Left renal cortex interstitium (tissue), 4 donors: ENCODE results near the gene IL1RAP. TPM values are rescaled to one million over a fixed set of nuclear protein-coding genes. Genes with fewer than 3 reads are reported as not detected.
"Not testable (repeated sequence)": the region's sequence is repeated elsewhere in the genome, so short reads cannot be mapped to it uniquely, and the experiment has no call there.

Experiments used
- DNase-seq, 4 donors: peaks; one replicate each; pipeline ENCODE4 v3.0.0-alpha.2; 2013; ENCODE audit warnings: low read depth in 4 of 4, low spot score in 2 of 4, missing footprints in 1 of 4
- polyA plus RNA-seq, 4 donors: library from polyadenylated mRNA; unstranded; fragments of 120-200 nt; gene quantifications; one replicate each; pipeline ENCODE4 v1.2.1, GENCODE V29; 2013; ENCODE audit not compliant: insufficient read length in 4 of 4

IL1RAP gene
- polyA plus RNA-seq, 4 donors, result 14.4 to 30.6 (median 20.9) TPM

- no peak for DNase-seq
These were observed 8.4 kb upstream of the IL1RAP start for GRCh38 chr3:190505381-190506003.

GRCh38 chr3:190506271-190506670 is 7.6 kb upstream of the IL1RAP start:
- DNase-seq, result no peak

GRCh38 chr3:190512666-190513065 is 1.2 kb upstream of the IL1RAP start:
- no peak for DNase-seq

GRCh38 chr3:190514413-190515153 is 698 bp downstream of the IL1RAP start:
- peak in 1 of 4 donors; percentile 28 for DNase-seq

GRCh38 chr3:190516416-190516815 is 2.5 kb downstream of the IL1RAP start:
- DNase-seq, result no peak

- no peak for DNase-seq
These were observed 3.8 kb downstream of the IL1RAP start for GRCh38 chr3:190517687-190518086.

- DNase-seq, result not testable (repeated sequence)
These were observed 4.6 kb downstream of the IL1RAP start for GRCh38 chr3:190518531-190518930.

- DNase-seq, result no peak
These were observed 6.0 kb downstream of the IL1RAP start for GRCh38 chr3:190519886-190520285.

- no peak for DNase-seq
These were observed 8.1 kb downstream of the IL1RAP start for GRCh38 chr3:190521998-190522397.

- DNase-seq, result no peak
These were observed 8.8 kb downstream of the IL1RAP start for GRCh38 chr3:190522621-190523222.

GRCh38 chr3:190524942-190525341 is 11.1 kb downstream of the IL1RAP start:
- DNase-seq, result no peak

GRCh38 chr3:190525634-190526033 is 11.7 kb downstream of the IL1RAP start:
- no peak for DNase-seq

- no peak for DNase-seq
These were observed 13.2 kb downstream of the IL1RAP start for GRCh38 chr3:190526787-190527762.

- DNase-seq, result no peak
These were observed 14.8 kb downstream of the IL1RAP start for GRCh38 chr3:190528706-190529105.

GRCh38 chr3:190531406-190531805 is 17.5 kb downstream of the IL1RAP start:
- no peak for DNase-seq

GRCh38 chr3:190532731-190533203 is 18.9 kb downstream of the IL1RAP start:
- no peak for DNase-seq

GRCh38 chr3:190533511-190534281 is 19.8 kb downstream of the IL1RAP start:
- DNase-seq, result no peak

- no peak for DNase-seq
These were observed 20.5 kb downstream of the IL1RAP start for GRCh38 chr3:190534386-190534785.

- no peak for DNase-seq
These were observed 21.1 kb downstream of the IL1RAP start for GRCh38 chr3:190534986-190535385.

- DNase-seq, result no peak
These were observed 23.3 kb downstream of the IL1RAP start for GRCh38 chr3:190537146-190537545.
